ENCODE results near the gene SFT2D3.

Gene SFT2D3

DNA sequence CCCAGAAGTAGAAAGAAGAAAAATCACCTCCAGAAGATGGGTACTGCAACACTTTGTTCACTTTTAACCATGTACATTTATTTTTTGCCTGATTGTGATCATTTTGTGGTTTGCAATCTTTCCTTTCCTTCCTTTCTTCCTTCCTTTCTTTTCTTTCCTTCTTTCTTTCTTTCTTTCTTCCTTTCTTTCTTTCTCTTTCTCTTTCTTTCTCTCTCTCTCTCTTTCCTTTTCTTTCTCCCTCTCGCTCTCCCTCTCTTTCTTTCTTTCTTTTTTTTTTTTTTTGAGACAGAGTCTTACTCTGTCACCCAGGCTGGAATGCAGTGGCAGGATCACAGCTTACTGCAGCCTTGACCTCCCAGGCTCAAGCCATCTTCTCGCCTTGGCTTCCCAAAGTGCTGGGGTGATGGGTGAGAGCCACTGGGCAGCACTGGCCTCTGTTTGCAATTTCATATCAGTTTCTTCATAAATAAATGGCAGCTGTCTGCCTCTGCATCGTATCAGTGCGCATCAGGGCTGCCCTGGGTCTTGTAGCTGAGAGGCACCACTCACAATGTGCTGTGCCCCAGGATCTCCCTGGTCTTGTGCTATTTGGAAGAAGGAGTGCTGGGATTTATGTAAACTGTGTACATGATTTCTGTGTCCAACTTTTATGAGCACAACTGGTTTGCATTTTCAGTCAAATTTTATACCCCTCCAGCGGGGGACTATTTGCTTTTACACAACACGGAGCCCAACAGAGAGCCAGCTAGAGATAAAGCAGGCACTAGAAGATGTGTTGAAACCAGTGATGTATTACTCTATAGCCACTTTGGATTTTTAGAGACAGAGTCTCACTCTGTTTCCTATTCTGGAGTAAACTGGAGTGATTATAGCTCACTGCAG is 19.1 kb upstream of the SFT2D3 start:
- no peak for DNase-seq

DNA sequence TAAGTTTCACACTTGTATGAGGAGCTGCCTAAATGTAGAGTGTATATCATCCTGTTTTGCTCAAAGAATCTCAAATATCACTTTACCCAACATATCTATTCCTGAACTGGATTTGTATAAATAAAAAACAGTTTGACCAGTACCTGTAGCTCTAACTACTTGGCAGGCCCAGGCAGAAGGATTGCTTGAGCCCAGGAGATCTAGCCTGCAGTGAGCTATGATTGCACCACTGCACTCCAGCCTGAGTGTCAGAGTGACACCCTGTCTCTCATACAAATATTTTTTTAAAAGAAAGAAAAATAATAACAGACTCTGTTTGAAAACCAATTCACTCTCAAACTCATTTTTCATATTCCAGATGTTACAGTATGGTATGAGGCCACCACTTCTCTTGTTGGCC is 18.2 kb upstream of the SFT2D3 start:
- no peak for DNase-seq

DNA sequence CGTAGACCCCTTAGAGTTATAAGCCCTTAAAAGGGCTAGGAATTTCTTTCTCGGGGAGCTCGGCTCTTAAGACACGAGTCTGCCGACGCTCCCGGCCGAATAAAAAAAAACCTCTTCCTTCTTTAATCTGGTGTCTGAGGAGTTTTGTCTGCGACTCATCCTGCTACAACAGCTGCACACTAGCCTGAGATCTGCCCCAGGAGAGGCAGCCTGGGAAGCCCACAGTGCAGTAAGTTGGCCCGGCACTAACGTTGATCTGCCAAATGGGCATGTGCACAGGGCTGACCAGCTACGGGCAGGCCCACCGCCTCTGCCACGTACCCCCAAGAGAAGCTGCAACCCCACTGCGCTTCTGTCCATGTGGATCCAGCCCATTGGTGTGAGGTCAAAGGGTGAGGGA is 17.5 kb upstream of the SFT2D3 start:
- no peak for DNase-seq

DNA sequence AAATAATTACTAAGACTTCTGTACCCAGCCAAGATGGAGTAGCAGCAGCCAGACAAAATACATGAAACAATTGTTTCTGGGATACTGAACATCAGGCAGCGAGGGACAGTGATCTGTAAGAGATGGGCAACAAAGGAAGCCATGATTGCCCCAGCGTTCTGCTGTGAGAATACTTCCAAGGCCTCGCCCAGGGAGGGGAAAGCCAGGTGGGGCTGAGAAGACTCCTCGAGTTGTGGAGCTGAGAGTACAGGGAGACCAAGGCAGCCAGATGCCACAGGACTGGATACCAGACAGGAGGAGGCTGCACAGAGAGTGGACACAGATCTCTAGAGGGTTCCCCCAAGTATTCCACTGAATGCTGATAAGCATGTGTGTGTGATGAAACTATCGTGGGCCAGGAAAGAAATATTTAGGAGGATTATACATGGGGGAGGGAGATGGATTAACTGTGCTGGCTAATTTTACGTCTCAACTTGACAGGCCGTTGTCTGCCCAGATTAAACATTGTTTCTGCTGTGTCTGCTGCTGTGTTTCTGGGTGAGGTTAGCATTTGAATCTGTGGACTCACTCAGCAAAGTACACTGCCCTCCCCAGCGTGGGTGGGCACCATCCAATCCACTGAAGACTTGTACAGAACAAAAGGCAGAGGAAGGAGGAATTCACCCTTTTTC is 15.8 kb upstream of the SFT2D3 start:
- no peak for DNase-seq

DNA sequence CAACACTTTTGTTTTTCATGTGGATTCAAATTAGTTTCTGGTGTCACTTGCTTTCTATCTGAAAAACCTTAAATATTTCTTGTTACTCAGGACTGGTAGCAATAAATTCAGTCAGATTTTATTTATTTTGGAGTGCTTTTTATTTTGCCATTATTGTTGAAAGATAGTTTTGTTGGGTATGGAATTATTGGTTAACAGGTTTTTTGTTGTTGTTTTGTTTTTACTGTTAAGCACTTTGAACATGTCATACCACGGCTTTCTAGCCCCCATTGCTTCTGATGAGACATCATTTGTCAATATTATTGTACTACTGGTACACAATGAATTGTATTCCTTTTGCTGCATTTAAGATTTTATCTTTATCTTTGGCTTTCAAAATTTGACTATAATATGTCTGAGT is 12.9 kb upstream of the SFT2D3 start:
- DNase-seq: no peak

DNA sequence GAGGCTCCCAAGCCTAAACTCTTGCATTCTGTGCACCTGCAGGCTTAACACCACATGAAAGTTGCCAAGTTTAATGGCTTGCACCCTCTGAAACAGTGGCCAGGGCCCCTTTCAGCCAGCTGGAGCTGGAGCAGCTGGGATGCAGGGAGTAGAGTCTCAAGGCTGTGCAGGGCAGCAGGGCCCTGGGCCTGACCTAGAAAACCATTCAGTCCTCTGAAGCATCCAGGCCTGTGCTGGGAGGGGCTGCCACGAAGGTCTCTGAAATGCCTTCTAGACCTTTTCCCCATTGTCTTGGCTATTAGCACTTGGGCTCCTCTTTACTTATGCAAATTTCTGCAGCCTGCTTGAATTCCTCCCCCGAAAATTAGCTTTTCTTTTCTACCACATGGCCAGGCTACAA is 10.6 kb upstream of the SFT2D3 start:
- no peak for DNase-seq

DNA sequence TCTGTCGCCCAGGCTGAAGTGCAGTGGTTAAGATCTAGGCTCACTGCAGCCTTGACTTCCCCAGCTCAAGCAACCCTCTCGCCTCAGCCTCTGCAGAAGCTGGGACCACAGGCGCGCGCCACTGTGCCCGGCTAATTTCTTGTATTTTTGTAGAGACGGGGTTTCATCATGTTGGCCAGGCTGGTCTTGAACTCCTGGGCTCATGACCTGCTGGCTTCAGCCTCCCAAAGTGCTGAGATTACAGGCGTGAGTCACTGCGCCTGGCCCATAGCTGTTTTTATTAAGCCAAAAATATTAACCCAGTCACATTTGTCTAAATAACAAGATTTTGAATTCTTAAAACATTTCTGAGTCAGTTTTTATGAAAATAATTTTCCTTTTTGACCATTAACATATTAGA is 6.3 kb upstream of the SFT2D3 start:
- DNase-seq: no peak

DNA sequence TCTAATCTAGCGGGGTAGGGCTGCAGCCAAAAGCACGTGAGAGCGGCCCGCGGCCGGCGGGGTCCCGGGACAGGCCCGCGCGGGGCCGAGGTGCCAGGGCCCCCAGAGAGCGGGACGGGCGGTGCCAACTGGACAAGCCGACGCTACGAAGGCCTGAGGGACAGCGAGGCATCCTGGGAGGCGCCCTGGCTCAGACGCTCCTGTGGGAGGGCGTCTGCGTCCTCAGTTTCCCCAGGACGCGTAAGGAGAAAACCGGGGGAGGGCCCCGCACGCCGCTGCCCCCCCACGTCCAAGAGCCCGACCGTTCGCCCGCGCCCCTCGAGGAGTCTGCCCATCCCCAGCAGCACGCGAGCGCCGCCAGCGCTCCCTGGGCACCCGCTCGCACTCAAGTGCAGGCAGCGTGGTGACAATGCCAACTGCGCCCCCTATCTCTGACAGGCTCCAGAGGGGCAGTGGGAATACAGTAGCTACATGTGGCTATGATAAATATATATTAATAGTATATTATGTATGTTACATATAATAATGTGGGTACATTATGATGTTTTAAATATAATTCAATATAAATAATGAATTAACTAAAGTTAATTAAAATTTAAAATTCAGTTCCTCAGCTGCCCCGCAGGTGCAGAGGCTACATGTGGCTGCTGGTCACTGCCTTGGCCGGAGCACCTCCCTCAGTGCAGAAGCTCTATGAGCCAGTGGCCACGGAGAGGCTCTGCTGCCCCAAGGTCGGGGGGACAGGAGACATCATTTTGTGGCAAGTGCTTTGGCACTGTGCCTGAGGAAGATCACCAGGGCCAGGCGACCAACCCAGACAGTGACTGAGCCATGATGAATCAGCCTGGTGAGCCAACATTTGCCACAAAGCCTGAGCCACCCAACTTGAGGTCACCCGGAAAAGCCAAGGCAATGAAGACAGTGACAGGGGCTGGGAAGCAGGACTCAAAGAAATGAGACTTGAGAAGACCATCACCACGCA is 5.5 kb upstream of the SFT2D3 start:
- DNase-seq: peak; percentile 52 to 78 (median 66)

DNA sequence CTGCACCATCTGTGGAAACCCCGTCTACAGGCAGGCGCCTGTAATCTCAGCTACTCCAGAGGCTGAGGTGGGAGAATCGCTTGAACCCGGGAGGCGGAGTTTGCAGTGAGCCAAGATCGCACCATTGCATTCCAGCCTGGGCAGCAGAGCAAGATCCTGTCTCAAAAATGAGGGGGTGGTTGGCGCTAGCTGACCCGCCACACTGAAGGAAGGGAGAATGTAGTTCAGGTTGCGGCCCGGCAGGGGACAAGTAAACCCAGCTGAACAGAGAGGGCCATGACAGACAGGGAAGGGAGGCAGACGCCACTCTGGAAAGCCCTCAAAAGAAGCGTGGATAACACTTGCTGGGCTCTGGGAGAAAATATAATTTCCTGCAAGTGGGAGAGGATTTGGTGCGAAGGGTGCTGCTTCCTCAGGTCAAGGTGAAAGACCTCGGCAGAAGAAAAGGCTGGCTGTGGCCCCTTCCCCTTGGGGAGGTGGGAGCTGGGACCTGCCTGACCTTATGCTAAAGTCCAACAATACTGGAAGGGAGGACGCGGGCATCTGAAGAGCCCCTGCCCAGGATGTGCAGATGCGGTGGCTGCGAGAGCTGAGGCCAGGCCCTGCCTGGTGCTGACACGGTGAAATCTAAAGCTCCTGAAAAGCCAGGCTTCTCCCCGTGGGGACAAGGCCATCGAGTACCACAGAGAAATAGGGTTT is 3.7 kb upstream of the SFT2D3 start:
- DNase-seq: no peak

DNA sequence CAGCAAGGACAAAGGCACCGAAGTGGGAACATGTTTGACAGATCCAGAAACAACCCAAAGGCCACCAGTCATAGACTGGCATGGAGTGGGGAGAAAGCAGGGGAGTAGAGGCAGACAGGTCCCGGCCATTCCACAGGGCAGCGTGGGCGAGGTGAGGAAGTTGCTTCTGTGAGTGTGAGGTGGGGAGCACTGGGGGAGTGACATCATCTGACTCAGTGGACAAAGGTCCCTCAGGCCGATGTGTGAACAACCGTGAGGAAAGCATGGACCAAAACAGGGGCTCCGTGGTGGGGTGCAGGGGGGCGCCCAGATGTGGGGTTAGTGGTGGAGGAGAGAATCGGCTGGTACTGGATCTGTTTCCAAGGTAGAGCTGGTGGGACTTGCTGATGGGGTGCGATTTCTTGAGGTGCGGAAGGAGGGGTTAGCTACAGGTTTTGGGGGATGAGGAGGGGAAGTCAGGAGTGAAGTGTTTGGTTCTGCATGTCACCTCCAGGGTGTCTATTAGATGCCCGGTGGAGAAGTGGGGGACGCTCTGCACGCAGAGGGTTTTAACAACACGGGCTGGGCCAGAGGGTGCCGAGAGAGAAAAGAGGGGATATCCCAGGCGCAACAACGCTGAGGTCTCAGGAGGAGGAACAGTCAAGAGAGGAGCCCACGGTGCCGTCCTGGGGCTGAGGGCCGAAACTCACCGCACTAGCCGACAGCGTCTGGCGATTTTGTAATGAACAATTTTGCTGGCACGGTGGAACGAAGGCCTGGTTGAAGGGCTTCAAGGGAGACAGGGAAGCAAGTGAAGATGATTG is 2.5 kb upstream of the SFT2D3 start:
- DNase-seq: peak in 3 of 4 experiments; percentile 21 to 50 (median 35)

DNA sequence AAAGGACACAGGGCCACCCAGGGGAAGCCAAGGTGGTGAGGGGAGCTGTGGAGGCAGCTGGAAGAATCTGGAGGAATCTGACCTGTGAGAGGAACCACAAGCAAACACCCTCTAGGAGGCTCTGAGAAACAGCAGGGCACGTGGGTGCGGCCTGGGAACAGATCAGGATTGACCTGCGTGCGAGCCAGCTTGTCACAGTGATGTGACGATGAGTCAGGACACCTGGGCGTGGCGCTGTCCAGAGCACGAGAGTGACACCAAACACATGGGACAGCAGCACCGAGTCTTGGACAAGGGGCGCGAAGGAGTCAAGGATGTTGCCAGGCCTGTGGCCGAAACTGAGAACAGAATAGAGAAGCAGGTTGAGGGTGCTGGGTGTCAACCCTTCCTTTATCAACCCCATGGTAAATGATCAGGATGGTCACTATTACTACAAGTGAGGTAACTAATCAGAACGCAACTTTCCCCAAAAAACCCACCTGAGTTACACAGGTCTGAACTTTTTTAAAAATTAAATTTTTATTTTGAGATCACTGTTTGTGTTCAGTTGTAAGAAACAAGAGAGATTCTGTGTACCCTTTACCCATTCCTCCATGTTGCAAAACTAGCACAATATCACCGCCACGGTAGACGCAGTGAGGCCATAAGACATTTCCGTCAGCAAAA is 637 bp upstream of the SFT2D3 start:
- DNase-seq: peak; percentile 93 to 97 (median 94)

DNA sequence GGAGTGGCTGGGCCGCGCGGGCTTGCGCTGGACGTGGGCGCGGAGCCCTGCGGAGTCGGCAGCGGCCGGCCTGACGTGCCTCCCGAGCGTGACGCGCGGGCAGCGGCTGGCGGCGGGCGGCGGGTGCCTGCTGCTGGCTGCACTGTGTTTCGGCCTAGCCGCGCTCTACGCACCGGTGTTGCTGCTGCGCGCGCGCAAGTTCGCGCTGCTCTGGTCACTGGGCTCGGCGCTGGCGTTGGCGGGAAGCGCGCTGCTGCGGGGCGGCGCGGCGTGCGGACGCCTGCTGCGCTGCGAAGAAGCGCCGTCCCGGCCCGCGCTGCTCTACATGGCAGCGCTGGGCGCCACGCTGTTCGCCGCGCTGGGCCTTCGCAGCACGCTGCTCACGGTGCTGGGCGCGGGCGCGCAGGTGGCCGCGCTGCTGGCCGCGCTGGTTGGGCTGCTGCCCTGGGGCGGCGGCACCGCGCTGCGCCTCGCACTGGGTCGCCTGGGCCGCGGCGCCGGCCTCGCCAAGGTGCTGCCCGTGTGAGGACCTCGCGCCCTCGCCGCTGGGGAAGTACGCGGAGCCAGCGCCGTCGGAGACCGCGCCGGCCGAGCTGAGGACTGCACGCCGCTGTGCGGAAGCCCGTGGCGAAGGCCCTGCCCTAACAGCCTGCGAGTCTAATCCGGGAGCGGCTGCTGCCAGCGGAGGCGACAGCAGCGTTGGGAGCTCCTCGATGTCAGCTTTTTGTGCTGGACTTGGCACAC is 526 bp downstream of the SFT2D3 start:
- peak; percentile 88 to 93 (median 92) for DNase-seq

DNA sequence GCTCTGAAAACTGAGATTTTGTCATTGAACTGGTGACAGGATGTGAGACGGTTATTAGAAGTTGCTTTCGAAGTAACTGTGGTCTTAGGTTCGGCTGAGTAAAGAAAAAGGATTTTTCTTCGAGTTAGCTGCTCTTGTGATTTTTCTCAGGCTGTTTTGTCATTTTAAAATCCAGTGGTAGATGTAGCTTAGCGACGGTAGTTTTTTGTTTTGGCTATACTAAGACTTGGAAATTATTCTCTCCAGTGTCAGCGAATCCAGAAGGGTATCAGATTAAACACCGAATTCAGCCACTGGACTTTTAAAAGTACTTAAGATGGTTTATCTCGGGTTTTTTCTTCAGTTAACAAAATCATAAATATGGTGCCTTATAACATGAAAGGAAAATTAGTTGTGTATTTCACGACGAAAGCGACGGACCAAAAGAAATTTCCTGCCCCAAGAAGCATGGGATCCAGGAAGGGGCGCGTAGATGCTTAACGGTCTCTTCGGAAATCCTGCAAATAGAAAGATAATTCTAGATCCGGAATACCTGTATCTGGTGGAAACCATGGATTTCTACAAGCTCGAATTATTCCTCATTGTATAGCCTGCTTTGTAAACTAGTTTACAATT is 1.2 kb downstream of the SFT2D3 start:
- DNase-seq: no peak

DNA sequence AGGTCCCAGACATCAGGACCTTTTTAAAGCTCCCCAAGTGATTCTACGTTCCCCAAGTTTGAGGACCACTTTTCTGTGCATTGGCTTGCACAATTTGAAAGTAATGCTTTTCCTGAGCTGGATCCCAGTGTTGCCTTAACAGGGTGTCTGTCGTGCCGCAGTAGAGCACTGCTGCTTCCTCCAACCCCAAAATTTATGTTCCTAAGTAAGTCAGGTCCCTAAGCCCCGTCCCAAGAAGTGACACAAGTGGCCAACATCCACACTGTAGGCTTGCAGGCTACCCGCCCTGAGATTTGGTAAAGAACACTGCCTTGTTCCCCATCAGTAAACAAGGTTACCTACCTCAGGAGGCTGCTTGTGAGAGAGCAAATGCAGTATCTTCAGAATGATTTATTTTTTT is 2.0 kb downstream of the SFT2D3 start:
- no peak for DNase-seq

DNA sequence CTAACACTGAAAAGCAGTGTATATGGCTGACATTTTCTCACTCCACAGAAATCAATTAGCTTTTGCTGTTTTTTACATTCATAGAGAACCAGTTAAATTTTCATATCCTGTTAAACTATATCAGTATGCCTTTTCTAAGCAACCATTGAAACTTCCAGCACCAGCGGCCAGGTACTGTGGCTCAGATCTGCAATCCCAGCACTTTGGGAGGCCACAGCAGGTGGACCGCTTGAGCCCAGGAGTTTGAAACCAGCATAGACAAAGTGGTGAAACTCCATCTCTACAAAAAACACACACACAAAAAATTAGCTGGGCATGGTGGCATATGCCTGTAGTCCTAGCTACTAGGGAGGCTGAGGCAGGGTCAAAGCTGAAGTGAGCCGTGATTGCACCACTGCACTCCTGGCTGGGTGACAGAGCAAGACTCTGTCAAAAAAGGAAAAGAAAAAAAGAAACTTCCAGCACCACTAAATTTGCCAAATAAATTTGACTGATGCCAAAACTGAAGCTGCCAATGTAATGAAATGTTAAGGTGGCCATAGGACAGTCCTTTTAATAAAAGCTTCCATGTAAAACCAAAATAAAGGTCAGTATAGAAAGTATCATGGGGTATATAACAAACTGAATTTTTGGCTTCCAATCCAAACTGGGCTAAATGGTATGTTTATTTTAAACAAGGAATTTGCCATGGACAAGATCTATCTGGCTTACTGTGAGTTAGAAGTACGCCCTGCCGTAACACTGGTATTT is 3.5 kb downstream of the SFT2D3 start:
- DNase-seq: no peak

DNA sequence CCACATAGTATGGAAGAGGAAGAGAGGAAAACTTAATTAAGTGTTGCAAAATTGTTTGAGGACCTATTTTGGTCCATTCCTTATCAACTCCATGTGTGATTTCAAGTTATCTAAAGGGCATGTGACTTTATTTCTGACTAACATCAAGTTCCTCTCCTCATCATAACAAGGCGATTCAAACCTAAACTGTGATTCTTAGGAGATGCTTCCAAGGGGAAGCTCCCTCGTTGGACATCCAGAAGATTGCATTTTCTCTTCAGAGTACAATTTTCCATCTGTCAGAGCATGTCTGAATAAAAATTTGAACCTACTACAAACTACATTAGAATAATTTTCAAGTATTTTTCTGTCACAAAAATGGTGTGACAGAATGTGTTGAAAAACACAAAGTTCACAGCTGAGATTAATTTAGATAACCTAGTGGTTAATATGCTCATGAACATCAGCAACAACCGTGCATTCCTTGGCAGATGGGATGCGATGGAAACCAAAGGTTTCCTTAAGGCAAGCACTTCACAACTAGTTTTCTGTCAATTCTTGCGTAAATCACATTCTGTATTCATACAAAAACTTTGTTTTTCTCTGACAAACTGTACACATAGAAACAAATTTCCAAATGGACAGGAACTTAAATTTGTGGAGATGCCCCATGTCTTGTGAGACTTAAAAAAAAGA is 4.2 kb downstream of the SFT2D3 start:
- peak; percentile 23 to 60 (median 36) for DNase-seq

DNA sequence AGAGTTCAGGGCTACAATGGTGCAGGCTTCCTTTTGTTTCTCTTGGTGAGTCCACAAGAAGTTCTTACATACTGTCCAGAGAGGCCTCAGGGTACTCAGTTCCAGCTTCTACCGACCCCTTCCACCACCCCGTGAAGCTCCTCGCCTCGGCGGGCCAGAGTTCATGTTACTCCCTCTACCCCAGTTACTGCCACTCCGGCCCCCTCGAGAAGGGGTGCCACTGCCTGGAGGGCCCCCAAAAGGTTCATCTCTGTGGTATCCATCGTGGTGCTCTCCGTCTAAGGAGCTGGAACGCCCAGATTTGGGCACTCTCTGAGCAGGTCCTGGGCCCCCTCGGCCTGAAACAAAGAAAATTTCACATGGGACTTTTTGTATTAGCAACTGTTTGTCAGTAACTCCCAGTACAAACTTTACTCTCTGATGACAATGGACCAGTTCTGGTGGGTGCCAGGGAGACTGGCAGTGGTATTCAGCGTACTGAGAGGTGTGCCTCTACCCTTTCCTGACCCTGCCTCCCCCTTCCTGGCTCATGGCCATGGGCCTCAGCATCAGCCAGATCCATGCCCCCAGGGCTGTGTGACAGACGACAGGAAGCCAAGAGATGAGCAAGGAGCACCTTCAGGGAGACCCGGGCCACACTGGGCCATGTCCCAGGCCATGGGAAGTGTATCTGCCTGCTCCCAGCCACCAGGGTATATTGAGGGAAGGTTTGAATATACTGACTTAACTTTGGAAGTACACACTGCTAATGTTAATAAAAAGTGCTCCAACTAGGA is 5.1 kb downstream of the SFT2D3 start:
- DNase-seq: no peak

All from suppressor macrophage (primary cell).